ENCODE results near the gene MICAL2. TPM values are rescaled to one million over a fixed set of nuclear protein-coding genes. Genes with fewer than 3 reads are reported as not detected.

Gene MICAL2
- total RNA-seq, 2 experiments from 2014 or later = not detected

DNA sequence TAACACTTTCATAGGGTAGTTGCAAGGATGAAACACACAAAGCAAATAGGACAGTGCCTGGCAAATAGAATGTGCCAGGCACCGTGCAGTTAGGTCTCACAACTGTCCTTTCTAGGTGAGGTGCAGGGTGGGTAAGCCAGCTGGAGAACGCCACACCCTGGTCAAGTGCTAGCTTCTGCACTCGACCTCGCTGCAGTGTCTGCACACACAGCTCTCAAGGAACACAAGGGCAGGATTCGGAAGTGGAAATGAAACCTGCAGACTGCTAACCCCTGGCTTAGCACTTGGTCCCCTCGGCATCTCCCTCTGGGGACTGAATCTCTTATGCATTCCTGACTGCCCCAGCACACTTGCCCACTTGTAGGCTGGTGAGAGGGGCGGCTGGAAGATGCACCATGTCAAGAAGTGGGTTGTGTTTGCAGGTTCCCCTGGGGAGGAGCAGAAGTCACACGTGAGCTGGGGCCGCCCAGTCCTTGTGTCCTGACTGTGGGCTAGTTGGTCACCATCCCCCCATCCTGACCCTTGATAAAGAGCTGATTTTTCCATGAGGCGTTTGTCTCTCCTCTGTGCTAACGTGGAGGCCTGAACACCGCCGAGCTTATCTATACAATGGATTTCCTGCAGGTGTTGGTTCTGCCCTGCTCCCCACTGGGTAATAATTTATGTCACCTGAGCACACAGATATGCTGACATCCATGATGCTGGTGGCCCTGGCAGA lies 89.0 kb downstream of the MICAL2 start:
- intact Hi-C loops (cut with micrococcal nuclease; ENCODE audit: unreplicated experiment) = no loop called here
- no peaks in the 10 kb centered on the region for H3K79me2 ChIP-seq (ENCODE audit: insufficient read depth, low read depth, low read length)
- H3K36me3 ChIP-seq (ENCODE audit: insufficient read depth, low read length) = no peaks in the 10 kb centered on the region
- H3K4me3 ChIP-seq (ENCODE audit: low read depth, low read length, poor library complexity, severe bottlenecking) = no peak overlapping the region
- ChIA-PET CTCF (ENCODE audit: unreplicated experiment) (no interaction called here), POLR2A (interaction anchor here (0.6 to 1.4 kb wide), 2 partner anchors 9 to 1763 kb away, joined by 3 read pairs; no protein-coding TSS in a partner anchor)
- no peak for TF ChIP-seq EZH2phosphoT487 (IDR thresholded peaks at IDR 0.05; ENCODE audit: borderline replicate concordance, low read depth, low read length)
- TF ChIP-seq, protein P1, sequence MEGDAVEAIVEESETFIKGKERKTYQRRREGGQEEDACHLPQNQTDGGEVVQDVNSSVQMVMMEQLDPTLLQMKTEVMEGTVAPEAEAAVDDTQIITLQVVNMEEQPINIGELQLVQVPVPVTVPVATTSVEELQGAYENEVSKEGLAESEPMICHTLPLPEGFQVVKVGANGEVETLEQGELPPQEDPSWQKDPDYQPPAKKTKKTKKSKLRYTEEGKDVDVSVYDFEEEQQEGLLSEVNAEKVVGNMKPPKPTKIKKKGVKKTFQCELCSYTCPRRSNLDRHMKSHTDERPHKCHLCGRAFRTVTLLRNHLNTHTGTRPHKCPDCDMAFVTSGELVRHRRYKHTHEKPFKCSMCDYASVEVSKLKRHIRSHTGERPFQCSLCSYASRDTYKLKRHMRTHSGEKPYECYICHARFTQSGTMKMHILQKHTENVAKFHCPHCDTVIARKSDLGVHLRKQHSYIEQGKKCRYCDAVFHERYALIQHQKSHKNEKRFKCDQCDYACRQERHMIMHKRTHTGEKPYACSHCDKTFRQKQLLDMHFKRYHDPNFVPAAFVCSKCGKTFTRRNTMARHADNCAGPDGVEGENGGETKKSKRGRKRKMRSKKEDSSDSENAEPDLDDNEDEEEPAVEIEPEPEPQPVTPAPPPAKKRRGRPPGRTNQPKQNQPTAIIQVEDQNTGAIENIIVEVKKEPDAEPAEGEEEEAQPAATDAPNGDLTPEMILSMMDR (conservative IDR thresholded peaks at IDR 0.05; ENCODE audit: low read length) = no peak
- H3K9me3 ChIP-seq (ENCODE audit: low read length) = no peaks in the 10 kb centered on the region
- no peaks in the 10 kb centered on the region for H4K20me1 ChIP-seq (ENCODE audit: insufficient read depth, low read length)
- DNase-seq (ENCODE audit: low spot score) = no peak
- H2AFZ ChIP-seq (ENCODE audit: low read length) = no peak overlapping the region
- no peak overlapping the region for H3K4me2 ChIP-seq (ENCODE audit: low read length)
- no peaks in the 10 kb centered on the region for H3K4me1 ChIP-seq (ENCODE audit: insufficient read depth, low read length, poor library complexity, severe bottlenecking)
- BruUV-seq (replicated peaks) = no TSS peak
- H3K27ac ChIP-seq (ENCODE audit: low read depth, low read length, poor library complexity, severe bottlenecking) = no peak overlapping the region
- no peaks in the 10 kb centered on the region for H3K9me2 ChIP-seq (ENCODE audit: insufficient read depth, low read length)

DNA sequence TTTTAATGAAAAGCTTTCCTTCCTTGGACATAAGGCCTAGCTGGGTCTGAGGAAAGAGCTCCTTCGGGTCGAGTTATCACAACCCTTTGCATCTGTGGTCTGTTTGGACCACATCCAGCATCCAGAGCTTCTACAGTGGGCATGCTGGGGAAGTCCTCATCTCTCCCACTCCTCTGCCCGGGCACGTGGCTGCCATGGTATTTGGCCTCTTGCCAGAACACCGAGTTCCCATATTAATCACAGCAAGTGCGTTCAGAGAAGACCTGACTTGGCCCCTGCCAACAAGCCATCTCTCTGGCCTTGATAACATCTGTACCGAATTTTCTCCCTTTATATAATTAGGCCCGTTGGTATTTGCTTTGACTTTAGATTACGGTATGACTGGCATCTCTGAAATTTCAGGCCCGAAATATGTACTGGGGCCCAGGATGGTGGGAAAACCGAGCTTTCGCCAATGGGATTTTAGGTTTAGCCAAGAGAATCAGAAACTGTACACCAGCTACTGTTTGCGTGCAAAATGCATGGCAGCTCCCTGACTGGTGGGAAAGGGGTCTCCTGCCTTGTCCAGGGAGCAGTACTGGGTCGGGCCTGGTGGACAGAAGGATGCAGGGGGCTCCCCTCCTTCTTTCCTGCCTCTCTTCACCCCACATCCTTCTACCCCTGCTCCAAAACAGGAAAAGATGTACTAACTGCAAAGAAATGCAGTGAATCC lies 90.0 kb downstream of the MICAL2 start:
- BruUV-seq (replicated peaks) = no TSS peak
- no peak for DNase-seq (ENCODE audit: low spot score)
- POLR2A ChIA-PET = interaction anchor here (0.6 to 1.4 kb wide), 2 partner anchors 10 to 1236 kb away, joined by 3 read pairs; no protein-coding TSS in a partner anchor

More for the DNA sequence above, 90.0 kb downstream of the MICAL2 start:
- Histone ChIP-seq H2AFZ (ENCODE audit: low read length) (no peak overlapping the region), H3K4me2 (ENCODE audit: low read length) (no peak overlapping the region), H4K20me1 (ENCODE audit: insufficient read depth, low read length) (no peaks in the 10 kb centered on the region), H3K36me3 (ENCODE audit: insufficient read depth, low read length) (no peaks in the 10 kb centered on the region), H3K9me3 (ENCODE audit: low read length) (no peaks in the 10 kb centered on the region), H3K4me1 (ENCODE audit: insufficient read depth, low read length, poor library complexity, severe bottlenecking) (no peaks in the 10 kb centered on the region), H3K4me3 (ENCODE audit: low read depth, low read length, poor library complexity, severe bottlenecking) (no peak overlapping the region), H3K79me2 (ENCODE audit: insufficient read depth, low read depth, low read length) (no peaks in the 10 kb centered on the region), H3K27ac (ENCODE audit: low read depth, low read length, poor library complexity, severe bottlenecking) (no peak overlapping the region), H3K9me2 (ENCODE audit: insufficient read depth, low read length) (no peaks in the 10 kb centered on the region)
- intact Hi-C loops (cut with micrococcal nuclease; ENCODE audit: unreplicated experiment) = no loop called here
- CTCF ChIA-PET (ENCODE audit: unreplicated experiment) = no interaction called here
- TF ChIP-seq EZH2phosphoT487 (IDR thresholded peaks at IDR 0.05; ENCODE audit: borderline replicate concordance, low read depth, low read length) = no peak
- TF ChIP-seq, protein P1 (conservative IDR thresholded peaks at IDR 0.05; ENCODE audit: low read length) = no peak

Data from OCI-LY7 (cell line).